Activated naive CD8-positive, alpha-beta T cell treated with anti-CD3 and anti-CD28 coated beads, Interleukin-2, amount 50 U/mL, for 16 hours (primary cell): Measurements from ENCODE around the gene RGPD6.
"Not testable (repeated sequence)": the region's sequence is repeated elsewhere in the genome, so short reads cannot be mapped to it uniquely, and the experiment has no call there.

Source experiments
- DNase-seq: peaks from one replicate; pipeline ENCODE4 v3.0.0-alpha.2; 2020; ENCODE audit warnings: low read depth, low spot score

RGPD6 gene

DNA sequence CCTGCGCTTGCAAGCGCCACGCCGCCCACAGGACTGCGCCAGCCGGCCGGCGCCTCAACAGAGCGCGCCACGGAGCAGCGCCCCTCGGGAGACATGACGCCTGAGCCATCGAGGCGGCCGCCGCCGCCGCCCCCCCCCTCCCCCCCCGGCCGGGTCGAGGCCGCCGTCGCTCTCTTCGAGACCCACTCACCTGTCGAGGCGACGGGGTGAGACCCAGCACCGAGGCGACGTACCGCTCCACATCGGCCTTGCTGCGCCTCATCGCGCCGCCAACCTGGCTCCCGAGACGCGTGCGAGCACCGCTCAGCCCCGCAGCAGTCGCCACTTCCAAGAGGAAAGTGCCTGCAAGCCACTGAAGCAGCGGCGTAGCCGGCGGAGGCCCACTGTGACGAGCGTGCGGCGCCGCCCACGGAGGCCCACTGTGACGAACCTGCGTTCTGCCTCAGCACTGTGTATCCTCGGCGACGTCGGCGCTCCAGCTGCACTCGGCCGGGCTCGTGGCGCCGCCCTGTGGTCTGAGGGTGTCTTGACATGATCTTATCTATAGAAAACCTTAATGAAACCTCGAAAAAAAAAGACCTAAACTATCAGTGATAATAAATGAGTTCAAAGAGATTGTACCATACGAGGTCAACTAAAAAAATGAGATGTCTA is at the start of gene RGPD6:
RGPD6 (minus strand) TSS at position 460 of the 654 bp plus-strand sequence; CDS start at position 262, 198 bp downstream.
- not testable (repeated sequence) for DNase-seq

DNA sequence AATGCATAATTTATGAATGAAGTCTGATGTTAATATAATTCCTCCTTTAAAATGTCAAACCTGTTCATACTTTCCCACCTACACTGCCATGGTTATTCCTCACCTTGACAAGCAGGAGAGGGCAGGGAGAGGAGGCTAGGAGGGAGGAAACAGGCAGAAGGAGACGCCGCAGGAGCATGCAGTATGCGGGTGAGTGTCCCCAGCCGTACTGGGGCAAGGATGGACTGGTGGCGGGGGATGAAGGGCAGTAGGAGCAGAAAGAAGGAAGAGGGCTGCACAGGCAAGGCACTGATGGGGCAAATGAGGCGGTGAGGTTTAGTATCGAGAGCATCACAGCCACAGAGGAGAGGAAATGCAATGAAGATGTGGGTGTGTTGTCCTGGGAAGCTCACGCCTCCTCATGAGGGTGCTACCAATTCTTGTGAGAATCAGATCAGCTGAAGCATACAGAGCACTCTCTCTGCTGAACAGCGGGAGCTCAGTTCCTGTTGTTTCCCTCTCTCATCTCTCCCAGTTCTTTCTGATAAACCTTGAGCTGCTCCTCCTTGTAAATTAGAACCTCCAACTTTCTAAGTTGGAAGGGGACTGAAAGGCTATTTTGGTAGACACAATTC is 42.4 kb upstream of the RGPD6 start:
- not testable (repeated sequence) for DNase-seq

DNA sequence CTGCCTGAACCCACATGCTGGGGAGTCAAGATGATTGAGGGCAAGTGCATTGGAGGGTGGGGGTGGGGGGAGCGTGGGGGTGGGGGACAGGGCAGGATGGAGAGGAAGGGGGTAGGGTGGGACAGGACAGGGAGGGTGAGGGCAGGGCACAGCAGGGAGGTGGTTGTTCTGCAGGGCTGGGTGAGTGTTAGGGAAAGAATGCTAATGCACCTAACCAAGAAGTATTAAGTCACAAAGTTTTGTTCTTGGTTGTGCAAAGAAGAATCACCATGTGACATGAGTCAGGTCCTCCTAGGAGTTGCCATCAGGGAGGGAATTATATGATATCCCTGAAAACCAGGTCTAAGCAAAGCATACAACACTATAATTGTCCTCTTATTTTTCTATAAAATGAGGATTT is 36.9 kb upstream of the RGPD6 start:
- DNase-seq = not testable (repeated sequence)

DNA sequence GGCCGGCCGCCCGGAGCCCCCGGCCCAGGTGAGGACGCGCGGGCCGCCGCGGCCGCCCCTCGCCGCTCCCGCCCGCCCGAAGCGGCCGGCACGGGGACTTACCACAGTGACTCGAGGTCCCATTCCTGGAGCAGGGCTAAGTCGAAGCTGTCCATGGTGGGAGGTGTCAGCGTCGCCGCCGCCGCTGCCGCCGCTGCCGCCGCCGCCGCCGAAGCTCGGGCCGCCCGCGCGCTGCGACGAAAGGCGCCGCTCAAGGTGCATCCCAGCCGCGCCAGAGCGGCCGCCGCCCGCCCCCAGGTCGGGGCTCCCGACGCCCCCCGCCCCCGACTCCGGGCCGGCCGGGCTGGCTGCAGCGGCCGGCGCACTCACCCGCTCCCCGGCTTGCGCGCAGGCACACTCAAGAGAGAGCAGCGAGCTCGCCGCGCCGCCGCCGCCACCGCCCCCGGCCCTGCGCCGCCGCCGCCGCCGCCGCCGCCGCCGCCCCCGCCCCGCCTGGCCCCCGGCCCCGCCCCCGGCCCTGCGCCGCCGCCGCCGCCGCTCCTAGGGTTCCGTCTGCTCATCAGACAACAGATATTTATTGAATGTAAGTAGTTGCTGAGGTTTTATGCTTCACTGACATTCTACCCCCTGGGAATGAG is 33.7 kb upstream of the RGPD6 start:
- DNase-seq = not testable (repeated sequence)

DNA sequence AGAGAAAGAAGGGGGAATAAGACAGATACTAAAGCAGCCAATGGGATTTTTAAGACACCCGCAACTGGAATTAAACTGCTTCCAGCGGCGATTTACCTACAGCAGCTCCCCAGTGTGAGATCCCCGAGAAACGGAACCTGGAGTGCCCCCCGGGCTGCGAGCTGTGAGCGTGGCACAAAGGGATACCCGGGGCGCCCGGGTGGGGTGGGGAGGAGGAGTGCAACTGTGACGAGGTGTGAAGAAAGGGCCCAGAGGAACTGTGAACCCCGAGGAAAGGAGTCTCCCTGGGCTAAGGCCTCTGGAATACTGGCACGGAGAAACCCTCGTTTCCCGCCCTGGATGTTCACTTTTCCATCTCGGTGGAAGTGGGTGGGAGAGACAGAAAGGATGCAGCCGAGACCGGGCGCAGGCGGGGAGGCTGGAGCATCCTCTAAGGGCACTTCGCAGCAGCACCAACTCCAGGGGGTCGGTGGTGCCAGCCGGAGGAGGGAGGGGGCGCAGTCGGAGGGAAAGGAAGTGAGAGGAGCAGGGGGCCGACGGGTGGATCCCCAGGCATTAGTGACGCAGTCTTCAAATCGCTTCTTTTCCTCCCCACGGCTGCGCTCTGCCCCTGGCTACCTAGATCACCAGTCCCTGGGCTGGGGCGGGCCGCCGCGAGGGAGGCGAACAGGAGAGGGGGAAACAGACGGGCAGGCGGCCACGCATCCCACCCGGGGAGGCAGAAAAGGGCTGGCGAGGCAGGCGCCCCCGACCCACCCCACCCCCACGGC is 33.0 kb upstream of the RGPD6 start:
- not testable (repeated sequence) for DNase-seq

DNA sequence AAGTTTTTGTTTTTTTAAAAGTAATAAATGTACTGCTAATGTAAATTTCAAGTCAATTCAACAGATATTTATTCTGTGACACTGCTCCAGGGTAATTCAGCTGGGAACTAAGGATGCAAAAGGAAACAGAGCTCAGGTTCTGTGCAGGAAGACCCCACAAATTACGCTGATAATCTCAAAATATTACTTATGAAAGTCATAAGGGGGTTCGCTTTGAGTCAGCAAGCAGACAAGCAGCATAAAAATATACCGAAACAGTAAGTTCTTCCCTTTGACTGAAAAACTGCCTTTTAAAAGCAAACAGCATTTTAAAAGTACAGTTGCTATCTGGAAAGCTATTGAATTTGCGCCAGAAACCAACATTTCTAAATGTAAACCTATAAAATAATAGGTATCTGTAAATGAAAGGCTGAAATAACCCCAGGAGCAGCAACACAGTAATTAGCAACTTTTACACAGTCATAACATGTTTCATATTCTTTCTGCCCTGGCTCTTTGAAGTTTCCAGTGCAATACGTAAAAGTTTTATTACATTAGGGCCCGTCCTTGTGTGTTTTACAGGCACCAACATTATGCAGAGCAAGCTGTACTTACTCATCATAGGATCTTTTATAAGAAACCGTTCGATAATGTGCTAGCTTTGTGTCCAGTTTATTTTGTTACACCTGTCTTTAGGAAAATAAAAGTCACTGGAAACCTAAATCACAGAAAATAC is 31.9 kb upstream of the RGPD6 start:
- not testable (repeated sequence) for DNase-seq

DNA sequence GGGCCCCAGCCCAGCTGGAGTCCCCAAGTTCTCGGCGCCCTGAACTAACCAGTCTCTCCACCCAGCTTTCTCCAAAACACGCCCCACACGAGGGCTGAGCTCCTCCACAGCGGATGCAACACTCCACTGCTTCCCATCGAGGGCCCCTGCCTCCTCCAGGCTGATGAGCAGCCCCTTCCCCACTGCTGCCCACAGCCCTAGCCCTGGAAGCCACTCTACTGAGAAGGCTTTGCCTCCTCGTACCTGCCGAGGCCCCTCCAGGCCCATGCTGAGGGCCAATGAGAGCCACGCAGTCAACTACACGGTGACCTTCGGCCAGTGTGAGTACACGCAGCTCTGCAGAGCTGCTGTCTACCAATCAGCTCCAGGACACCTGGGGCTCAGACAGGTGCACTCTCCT is 28.0 kb upstream of the RGPD6 start:
- DNase-seq = not testable (repeated sequence)

DNA sequence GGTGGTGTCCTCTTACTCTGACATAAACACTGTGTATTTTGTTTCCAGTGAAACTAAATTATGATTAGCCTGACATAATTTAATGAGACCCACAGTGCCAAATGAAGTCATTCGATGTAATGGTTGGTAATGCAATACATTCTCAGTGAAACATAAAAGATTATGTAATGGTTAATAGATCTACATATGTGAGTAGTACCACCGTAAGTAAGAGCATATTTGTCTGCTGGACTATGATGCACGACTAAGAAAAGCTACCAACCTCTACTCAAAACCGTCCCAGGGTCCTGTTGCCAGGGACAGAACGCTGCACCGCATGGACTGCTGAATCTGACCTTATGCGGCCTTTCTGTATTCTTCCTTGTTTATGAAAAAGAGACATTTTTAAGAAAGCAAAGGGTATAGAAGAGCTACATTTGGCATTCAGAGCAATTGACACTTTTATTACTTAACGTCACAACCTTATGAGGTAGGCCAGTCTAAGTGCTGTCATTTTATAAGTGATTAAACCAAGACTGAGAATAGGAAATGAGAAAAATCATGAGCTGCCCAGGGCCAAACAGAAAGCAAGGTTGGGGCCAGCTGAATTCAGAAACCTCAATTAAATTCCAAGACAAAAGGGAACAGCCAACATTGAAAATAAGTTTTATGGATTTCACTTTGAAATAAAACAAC is 27.0 kb upstream of the RGPD6 start:
- DNase-seq = not testable (repeated sequence)

DNA sequence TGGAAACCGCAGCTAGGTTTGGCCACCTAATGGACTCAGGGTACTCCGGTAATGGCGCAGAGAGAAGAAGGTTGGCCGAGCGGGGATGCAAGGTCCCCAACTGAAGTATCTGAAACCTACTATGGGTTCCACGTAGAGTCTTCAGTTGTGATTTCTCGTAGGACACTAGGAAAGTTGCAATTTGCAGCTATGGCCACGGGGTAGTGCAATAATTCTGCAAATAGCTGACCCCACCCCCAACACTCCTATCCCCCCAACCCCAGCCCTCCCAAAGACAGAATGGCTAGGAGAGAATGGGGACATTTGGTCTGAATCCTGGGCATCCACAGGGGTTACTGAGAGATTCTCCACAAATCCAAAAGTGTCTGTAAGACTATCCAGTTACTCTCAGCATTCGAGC is 25.1 kb upstream of the RGPD6 start:
- not testable (repeated sequence) for DNase-seq

DNA sequence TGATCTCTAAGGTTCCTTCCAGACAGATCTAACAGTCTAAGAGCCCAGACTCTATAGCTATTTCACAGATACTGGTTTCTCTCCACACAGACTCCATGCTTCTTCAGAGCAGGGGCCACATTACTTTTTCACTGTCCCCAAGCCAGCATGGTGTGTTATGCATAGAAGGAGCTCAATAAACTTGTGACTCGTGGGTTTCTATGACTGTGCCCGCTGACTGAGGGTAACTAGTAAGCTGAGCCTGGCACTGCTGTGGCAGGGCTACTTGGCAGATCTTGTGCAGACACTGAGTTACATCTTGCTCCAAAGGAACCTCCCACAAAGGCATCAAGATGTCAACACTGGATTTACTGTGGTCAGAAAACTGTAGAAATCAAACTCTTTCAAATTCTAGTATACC is 15.0 kb upstream of the RGPD6 start:
- DNase-seq = not testable (repeated sequence)

DNA sequence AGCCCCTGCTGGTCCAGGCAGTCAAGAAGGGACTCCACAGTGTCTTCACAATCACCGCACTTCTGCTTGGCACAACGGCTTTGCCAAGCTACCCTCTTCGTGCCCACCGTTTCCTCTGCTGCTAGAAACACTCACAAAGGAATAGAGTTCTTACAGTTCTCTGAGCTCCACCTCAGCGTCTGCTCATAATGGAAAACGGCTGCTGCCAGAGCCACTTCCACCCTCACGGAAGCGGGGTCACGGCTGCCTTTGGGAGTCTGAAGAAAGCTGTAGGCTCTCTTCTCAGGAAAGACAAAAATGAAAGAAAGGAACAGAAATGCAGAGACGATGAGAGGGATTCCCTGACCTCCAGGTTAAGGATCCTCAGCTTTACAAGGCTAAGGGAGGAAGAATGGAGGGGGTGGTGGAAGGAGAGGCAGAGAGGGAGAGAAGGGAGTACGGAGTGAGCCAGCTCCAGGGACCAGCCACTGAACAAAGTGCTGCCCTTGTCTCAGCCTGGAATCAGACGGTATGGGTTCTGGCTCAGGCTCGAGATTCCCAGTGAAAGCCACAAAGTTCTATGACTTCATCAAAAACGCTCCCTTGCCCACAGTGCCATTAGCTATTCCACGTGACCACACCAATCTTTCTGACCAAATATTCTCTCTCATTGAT is 12.8 kb upstream of the RGPD6 start:
- DNase-seq = not testable (repeated sequence)

DNA sequence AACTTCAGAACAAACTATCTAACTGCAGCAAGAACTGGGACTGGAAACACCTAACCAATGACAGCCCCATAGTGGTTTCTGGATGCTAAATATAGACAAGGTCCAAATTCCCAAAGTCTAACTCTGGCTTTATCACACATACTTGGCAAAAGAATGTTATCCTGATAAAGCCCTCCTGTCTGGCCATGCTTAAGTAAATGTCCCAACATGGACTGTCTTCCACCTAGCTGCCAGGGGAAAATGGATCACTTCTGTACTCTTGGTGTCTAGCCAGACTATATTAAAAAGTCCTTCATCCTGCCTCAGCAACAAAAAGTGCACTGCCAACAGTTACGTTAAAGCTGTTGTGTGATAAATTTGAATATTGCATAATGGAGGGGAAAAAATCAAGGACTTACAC is 11.5 kb upstream of the RGPD6 start:
- not testable (repeated sequence) for DNase-seq

DNA sequence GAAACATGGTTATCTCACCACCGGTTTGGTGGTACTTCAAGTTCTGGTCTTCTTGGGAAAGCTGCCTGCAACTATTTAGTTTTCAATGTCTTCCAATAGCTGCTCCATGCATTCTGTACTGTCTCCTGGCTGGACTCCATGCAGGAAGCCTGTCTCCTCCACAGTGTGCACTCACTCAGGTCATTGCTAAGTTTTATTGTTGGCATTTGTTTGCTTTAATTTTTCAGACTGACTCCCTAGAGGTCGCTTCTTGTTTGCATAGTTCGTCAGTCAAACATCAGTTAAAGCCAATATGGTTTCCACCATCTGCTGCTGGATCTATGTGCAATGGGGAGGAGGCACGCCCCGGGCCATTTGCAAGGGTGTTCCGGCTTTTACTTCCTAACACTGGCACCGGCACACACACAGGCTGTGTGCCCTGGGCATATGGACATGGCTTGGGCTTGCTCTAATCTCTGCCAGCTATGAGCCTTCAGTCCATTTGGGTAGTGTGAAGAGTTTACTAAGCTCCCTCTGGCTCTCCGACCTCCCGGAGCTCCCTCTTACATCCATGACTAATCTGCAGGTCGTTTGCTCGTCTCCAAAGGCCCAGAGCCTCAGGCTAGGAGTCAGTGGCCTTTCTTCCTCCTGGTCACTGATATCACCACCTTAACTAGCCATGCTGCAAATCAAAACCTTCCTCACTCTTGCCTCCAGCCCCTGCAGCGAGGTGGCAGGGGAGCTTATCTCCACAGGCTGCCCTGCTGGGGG is 2.4 kb upstream of the RGPD6 start:
- not testable (repeated sequence) for DNase-seq

DNA sequence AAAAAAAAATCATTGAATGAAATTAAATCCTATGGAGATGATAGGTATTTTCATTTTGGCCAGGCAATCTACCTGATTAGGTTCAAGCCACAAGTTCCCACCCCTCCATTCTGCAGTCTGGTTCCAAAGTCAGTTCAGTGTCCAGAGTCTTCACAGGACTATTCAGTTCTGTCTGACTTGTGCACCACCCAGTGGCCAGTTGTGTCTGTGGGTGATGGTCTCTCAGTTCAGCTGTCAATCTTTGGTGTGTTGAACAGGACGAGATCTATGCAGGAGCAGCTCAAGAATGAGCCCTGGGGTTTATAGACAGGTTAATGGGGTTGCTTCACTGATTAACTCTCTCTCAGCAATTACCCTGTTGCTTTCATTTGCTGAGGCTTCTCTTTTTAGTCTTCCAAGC is 1.4 kb upstream of the RGPD6 start:
- not testable (repeated sequence) for DNase-seq

DNA sequence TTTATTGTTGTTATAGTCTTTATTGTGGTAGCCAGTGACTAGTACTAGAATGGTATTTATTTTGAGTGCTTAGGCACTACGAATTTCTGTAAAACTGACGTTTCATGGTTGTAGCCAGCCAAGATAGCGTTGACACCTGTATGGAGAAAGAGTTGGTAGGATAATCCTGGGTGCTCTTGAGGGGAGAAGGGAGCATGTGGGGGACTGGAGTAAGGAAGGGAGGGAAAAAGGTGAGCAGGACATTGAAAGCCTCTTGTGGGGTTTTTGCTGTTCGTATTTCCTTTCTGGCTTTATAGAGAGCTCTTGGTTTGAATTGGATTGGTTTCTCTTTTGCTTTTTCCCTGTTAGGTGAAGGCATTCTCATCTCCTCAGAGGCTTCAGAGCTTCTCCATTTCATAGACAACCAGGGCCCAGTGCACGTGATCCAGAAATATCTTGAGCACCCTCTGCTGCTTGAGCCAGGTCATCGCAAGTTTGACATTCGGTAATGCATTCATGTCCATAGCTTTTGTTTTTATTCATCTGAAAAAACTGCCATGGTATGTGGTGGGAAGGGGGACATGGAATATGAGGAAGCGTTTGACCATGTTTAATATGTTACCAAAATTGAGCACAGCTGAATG is 77.2 kb downstream of the RGPD6 start:
- DNase-seq = not testable (repeated sequence)

DNA sequence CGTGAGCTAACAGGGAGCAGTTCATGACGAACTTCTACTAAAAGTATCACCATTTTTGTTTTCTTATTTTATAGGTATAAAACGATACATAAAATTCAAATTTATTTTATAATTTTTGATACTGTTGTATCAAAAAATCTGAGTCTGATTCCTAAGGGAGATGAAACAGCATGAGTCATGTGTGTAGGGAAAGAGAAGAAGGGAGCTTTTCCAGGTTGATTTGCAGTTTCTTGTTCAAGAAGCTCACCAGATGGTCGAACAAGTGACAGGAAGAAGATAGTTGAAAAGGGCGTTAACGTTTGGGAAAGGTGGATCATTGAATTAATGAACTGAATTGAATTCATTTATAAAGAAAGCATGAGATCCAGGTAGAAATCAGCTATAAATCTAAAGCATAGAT is 81.0 kb downstream of the RGPD6 start:
- not testable (repeated sequence) for DNase-seq

DNA sequence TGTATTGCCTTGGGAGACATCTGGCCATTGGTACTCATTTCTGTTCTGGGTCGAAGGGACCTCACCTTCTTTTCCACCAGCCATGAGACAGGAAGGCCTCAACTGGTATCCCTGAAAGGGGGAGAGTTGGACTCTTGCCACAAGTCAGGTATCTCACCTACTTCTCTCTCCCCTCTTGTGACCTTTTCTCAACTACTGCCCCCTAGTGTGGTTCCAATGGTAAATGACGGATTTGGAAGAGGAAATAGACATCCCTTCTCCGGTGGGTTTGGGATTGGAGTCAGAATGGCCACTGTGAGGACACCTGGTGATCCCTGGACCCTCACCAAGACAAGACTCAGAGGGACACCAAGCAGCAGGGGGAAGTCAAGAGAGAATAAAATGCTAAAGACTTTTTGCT is 82.5 kb downstream of the RGPD6 start:
- not testable (repeated sequence) for DNase-seq

DNA sequence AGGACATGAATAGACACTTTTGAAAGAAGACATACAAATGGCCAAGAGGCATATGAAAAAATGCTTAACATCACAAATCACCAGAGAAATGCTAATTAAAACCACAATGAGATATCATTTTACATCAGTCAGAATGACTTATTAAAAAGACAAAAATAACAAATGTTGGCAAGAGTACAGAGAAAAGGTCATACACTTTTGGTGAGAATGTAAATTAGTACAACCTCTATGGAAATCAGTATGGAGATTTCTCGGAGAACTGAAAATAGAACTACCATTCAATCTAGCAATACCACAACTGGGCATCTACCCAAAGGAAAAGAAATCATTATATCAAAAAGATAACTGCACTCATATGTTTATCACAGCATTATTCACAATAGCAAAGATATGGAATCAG is 88.0 kb downstream of the RGPD6 start:
- DNase-seq = not testable (repeated sequence)

DNA sequence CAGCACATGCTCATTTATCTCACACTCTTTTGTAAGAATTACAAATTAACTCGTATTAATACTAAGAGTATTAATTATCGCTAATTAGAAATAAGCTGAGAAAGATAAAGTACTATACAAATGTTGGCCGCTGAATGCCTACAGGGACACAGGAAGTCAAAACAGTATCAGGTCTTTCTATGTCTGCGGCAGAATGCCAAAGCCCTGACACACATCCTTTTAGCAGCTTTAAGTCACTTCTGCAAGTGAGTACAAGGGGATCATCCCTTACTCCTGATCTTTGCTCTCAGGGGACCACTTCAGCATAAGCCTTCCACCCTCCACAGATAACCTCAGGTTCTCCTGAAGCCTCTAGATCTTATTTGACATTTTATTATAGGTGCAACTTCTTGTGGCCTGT is 94.3 kb downstream of the RGPD6 start:
- not testable (repeated sequence) for DNase-seq
